CD14-positive monocyte (primary cell): ENCODE data around the gene ANO6. TPM values are rescaled to one million over a fixed set of nuclear protein-coding genes. Genes with fewer than 3 reads are reported as not detected.

ENCODE experiments used
- DNase-seq, 3 donors: peaks; one replicate each; pipeline ENCODE4 v3.0.0-alpha.2; 2011 to 2022
- H2AFZ ChIP-seq: 2 replicates; pipeline ENCODE4 v1.6.0; 2012; ENCODE audit warnings: mild to moderate bottlenecking, low read depth, low read length, inconsistent platforms; ENCODE audit not compliant: insufficient read depth, poor library complexity, severe bottlenecking
- H3K27ac ChIP-seq, 2 donors: 1 replicate in 1 of 2; 2 replicates in 1 of 2; pipeline ENCODE4 v1.5.1; 2012 to 2013; ENCODE audit warnings: low read length in 2 of 2, control low read depth in 1 of 2, inconsistent platforms in 1 of 2, low read depth in 1 of 2, mild to moderate bottlenecking in 1 of 2
- H3K27me3 ChIP-seq, 2 donors: one replicate each; pipeline versions ENCODE4 v1.6.0 to v1.6.1; 2011 to 2013; ENCODE audit warnings: low read length in 2 of 2; ENCODE audit not compliant: control insufficient read depth in 2 of 2, insufficient read depth in 2 of 2
- H3K36me3 ChIP-seq, 2 donors: replicated peaks in 1 of 2; 1 replicate in 1 of 2; 2 replicates in 1 of 2; pipeline versions ENCODE4 v1.5.1 to v1.6.1; 2012 to 2013; ENCODE audit warnings: low read length in 2 of 2, control low read depth in 1 of 2, inconsistent platforms in 1 of 2, mild to moderate bottlenecking in 1 of 2; ENCODE audit not compliant: insufficient read depth in 2 of 2, control insufficient read depth in 1 of 2
- H3K4me1 ChIP-seq, 2 donors: 1 replicate in 1 of 2; 2 replicates in 1 of 2; pipeline versions ENCODE4 v1.5.1 to v1.6.1; 2012 to 2013; ENCODE audit warnings: low read length in 2 of 2, control low read depth in 1 of 2, inconsistent platforms in 1 of 2, mild to moderate bottlenecking in 1 of 2, moderate library complexity in 1 of 2; ENCODE audit not compliant: insufficient read depth in 2 of 2, control insufficient read depth in 1 of 2
- H3K4me2 ChIP-seq: replicated peaks from 2 replicates; pipeline ENCODE3; 2012; ENCODE audit warnings: low read length, moderate library complexity, mild to moderate bottlenecking; ENCODE audit not compliant: poor library complexity, severe bottlenecking; ENCODE audit errors: extremely low read depth
- H3K4me3 ChIP-seq, 3 experiments: fragments of 200-600 bp in 1 of 3; sonication (generic) in 1 of 3; replicated peaks in 1 of 3; 1 replicate in 2 of 3; 2 replicates in 1 of 3; pipeline ENCODE4 v1.5.1; 2011 to 2013; ENCODE audit warnings: low read length in 3 of 3, mild to moderate bottlenecking in 3 of 3, control low read depth in 2 of 3, low read depth in 2 of 3, inconsistent platforms in 1 of 3, moderate library complexity in 1 of 3
- H3K79me2 ChIP-seq: 2 replicates; pipeline ENCODE4 v1.6.0; 2012; ENCODE audit warnings: mild to moderate bottlenecking, control low read depth, inconsistent platforms, low read length, moderate library complexity; ENCODE audit not compliant: insufficient read depth
- H3K9ac ChIP-seq: 2 replicates; pipeline ENCODE4 v1.6.0; 2017; ENCODE audit warnings: low read length, mild to moderate bottlenecking; ENCODE audit not compliant: insufficient read depth, poor library complexity, severe bottlenecking
- H3K9me3 ChIP-seq, 2 donors: replicated peaks in 1 of 2; 1 replicate in 1 of 2; 2 replicates in 1 of 2; pipeline versions ENCODE4 v1.5.1 to v1.6.1; 2012 to 2013; ENCODE audit warnings: low read length in 2 of 2, control low read depth in 1 of 2; ENCODE audit not compliant: control insufficient read depth in 1 of 2, insufficient read depth in 1 of 2
- H4K20me1 ChIP-seq: 2 replicates; pipeline ENCODE4 v1.6.0; 2012; ENCODE audit warnings: mild to moderate bottlenecking, low read length, control low read depth, moderate library complexity; ENCODE audit not compliant: insufficient read depth
- H3K27ac Mint-ChIP-seq, 7 donors: one replicate each; pipeline ENCODE4 v1.8.0; 2020; ENCODE audit warnings: mild to moderate bottlenecking in 7 of 7, mixed read lengths in 7 of 7, moderate library complexity in 6 of 7, inconsistent platforms in 2 of 7
- H3K27me3 Mint-ChIP-seq, 3 donors: one replicate each; pipeline ENCODE4 v1.8.0; 2021 to 2022; ENCODE audit warnings: low read depth in 3 of 3, mild to moderate bottlenecking in 3 of 3, mixed read lengths in 3 of 3, moderate library complexity in 3 of 3, inconsistent platforms in 1 of 3
- H3K36me3 Mint-ChIP-seq, 2 donors: one replicate each; pipeline ENCODE4 v1.8.0; 2020; ENCODE audit warnings: mixed read lengths in 2 of 2, inconsistent platforms in 1 of 2, mild to moderate bottlenecking in 1 of 2
- H3K4me1 Mint-ChIP-seq: one replicate; pipeline ENCODE4 v1.8.0; 2020; ENCODE audit warnings: mild to moderate bottlenecking, mixed read lengths
- H3K4me3 Mint-ChIP-seq, 2 donors: one replicate each; pipeline ENCODE4 v1.8.0; 2020; ENCODE audit warnings: mild to moderate bottlenecking in 2 of 2, mixed read lengths in 2 of 2, moderate library complexity in 1 of 2
- H3K9me3 Mint-ChIP-seq, 7 donors: one replicate each; pipeline ENCODE4 v1.8.0; 2020 to 2022; ENCODE audit warnings: mixed read lengths in 7 of 7, mild to moderate bottlenecking in 6 of 7, moderate library complexity in 6 of 7, inconsistent platforms in 2 of 7
- WGBS: methylation state at CpG from one replicate; pipeline ENCODE4 v1.1.5; 2013; ENCODE audit warnings: missing lambda C conversion rate; ENCODE audit not compliant: insufficient coverage; 5-methylcytosine and 5-hydroxymethylcytosine counted together
- intact Hi-C, 2 donors: fragments of 100-400 bp; cut with micrococcal nuclease; formaldehyde crosslinking; loops; one replicate each; pipeline versions ENCODE4 v1.15.0 to v1.15.1; 2023
- polyA plus RNA-seq, 3 donors: library from polyadenylated mRNA; depleted of rRNA in 1 of 3; unstranded in 2 of 3; stranded (reverse) in 1 of 3; fragments of 300-500 nt in 2 of 3; fragments of >200 nt in 1 of 3; fragmentation: Illumina TruSeq in 2 of 3; gene quantifications; 1 replicate in 2 of 3; 2 replicates in 1 of 3; pipeline ENCODE4 v1.2.3, GENCODE V29; 2012 to 2021
- TF ChIP-seq, protein P1 (sequence below): fragments of 200-600 bp; IDR thresholded peaks from one replicate; pipeline ENCODE4 v1.8.0; 2022; ENCODE audit warnings: antibody characterized with exemption, mild to moderate bottlenecking

ANO6 gene
- polyA plus RNA-seq, 3 donors: 20.2 to 48.7 (median 34.1) TPM

DNA sequence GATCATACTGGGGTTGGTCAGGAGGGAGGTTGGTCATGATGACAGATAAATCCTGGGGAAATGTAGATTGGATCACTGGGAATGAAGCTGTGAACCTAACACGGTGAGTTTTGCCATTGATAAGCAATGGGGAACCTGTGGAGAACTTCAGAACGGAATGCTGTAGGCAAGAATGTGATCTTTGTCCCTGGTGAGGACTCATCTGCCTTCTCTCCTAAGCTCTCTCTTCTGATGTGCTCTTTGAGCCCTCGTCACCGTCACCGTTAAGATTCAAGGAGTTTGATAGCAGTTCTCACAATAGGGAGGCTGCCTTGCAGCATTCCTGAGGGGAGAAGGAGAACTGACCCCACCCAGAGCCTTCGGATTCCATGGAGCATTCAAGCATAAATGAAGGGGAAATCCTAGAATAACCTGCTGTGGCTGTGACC lies 217.6 kb downstream of the ANO6 start:
- WGBS: 100% methylated on average over 1 of the region's 6 CpGs
- Mint-ChIP-seq H3K27me3 (peaks cover 0 to 1% (median 0%) of the 10 kb centered on the region in 3 donors), H3K4me1 (peaks cover 16% of the 10 kb centered on the region), H3K27ac (no peak overlapping the region), H3K36me3 (peaks cover 51 to 54% of the 10 kb centered on the region in 2 donors), H3K4me3 (no peak overlapping the region), H3K9me3 (peaks cover 0 to 3% (median 0%) of the 10 kb centered on the region in 7 donors)
- no peak overlapping the region for H3K4me2 ChIP-seq
- no peaks in the 10 kb centered on the region for H4K20me1 ChIP-seq
- no peak overlapping the region for H3K4me3 ChIP-seq
- no peak overlapping the region for H3K9ac ChIP-seq
- H3K36me3 ChIP-seq: peaks cover 20 to 58% of the 10 kb centered on the region in 2 donors
- DNase-seq: no peak
- H3K4me1 ChIP-seq: peaks cover 10 to 17% of the 10 kb centered on the region in 2 donors
- no peak overlapping the region for H3K27ac ChIP-seq
- no peaks in the 10 kb centered on the region for H3K79me2 ChIP-seq
- no peaks in the 10 kb centered on the region for H3K27me3 ChIP-seq
- intact Hi-C loops: no loop called here
- TF ChIP-seq, protein P1, sequence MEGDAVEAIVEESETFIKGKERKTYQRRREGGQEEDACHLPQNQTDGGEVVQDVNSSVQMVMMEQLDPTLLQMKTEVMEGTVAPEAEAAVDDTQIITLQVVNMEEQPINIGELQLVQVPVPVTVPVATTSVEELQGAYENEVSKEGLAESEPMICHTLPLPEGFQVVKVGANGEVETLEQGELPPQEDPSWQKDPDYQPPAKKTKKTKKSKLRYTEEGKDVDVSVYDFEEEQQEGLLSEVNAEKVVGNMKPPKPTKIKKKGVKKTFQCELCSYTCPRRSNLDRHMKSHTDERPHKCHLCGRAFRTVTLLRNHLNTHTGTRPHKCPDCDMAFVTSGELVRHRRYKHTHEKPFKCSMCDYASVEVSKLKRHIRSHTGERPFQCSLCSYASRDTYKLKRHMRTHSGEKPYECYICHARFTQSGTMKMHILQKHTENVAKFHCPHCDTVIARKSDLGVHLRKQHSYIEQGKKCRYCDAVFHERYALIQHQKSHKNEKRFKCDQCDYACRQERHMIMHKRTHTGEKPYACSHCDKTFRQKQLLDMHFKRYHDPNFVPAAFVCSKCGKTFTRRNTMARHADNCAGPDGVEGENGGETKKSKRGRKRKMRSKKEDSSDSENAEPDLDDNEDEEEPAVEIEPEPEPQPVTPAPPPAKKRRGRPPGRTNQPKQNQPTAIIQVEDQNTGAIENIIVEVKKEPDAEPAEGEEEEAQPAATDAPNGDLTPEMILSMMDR: no peak
- no peaks in the 10 kb centered on the region for H3K9me3 ChIP-seq
- no peak overlapping the region for H2AFZ ChIP-seq

DNA sequence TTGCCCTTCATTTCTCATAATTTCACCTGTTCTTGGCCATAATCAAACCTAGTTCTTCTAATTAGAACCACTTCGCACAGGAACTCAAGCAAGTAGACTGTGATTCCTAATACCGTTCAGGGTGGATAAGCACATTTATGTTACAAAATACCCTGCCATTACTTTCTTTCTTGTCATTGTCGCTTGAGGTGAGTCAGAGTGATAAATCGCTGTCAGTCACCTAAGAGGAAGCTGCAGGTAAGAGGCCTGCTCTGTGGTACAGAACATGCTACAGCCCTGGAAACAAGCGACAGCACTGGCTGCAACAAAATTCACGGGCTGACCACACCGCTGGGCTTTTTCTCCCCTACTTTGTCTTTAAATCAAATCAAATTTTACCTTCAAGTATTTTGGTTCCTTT lies 218.2 kb downstream of the ANO6 start:
- H3K4me2 ChIP-seq: no peak overlapping the region
- H3K4me3 ChIP-seq: no peak overlapping the region
- H3K27ac ChIP-seq: no peak overlapping the region
- Mint-ChIP-seq H3K36me3 (peaks cover 46 to 49% of the 10 kb centered on the region in 2 donors), H3K27ac (peak overlapping the region in 1 of 7 donors; percentile 5), H3K4me1 (peaks cover 16% of the 10 kb centered on the region), H3K9me3 (peaks cover 0 to 3% (median 0%) of the 10 kb centered on the region in 7 donors), H3K4me3 (no peak overlapping the region), H3K27me3 (peaks cover 0 to 1% (median 0%) of the 10 kb centered on the region in 3 donors)
- no peaks in the 10 kb centered on the region for H3K9me3 ChIP-seq
- peaks cover 10 to 17% of the 10 kb centered on the region in 2 donors for H3K4me1 ChIP-seq
- intact Hi-C loops: no loop called here
- no peak overlapping the region for H3K9ac ChIP-seq
- TF ChIP-seq, protein P1: no peak
- no peak for DNase-seq
- no peak overlapping the region for H2AFZ ChIP-seq
- H4K20me1 ChIP-seq: no peaks in the 10 kb centered on the region
- H3K79me2 ChIP-seq: no peaks in the 10 kb centered on the region
- 100% methylated on average over 3 of the region's 7 CpGs for WGBS
- peaks cover 16 to 51% of the 10 kb centered on the region in 2 donors for H3K36me3 ChIP-seq
- no peaks in the 10 kb centered on the region for H3K27me3 ChIP-seq
